HG02588 (cell line): Measurements from ENCODE around the gene TMEM273.

Experiments
- ATAC-seq: cut with Tn5 transposase; IDR thresholded peaks from one replicate; pipeline ENCODE4 v1.9.1; 2021; ENCODE audit warnings: mild to moderate bottlenecking, moderate library complexity; ENCODE audit not compliant: unreplicated experiment

Gene TMEM273

DNA sequence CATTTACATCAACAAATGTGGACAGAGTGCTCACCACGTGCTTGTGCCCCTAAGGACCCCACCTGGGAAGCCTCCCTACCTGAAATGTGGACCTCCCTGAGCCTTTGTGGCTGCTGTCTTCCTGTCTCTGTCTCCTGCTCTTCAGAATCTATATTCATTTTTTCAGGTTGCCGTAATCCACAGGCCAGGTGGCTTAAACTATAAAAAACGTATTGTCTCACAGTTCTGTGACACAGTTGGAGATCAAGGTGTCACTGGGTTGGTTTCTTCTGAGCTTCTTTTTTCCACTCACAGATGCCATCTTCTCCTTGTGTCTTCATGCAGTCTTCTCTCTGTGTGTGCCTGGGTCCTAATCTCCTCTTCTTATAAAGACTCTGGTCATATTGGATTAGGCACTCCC lies 67.3 kb downstream of the TMEM273 start:
- no peak for ATAC-seq

DNA sequence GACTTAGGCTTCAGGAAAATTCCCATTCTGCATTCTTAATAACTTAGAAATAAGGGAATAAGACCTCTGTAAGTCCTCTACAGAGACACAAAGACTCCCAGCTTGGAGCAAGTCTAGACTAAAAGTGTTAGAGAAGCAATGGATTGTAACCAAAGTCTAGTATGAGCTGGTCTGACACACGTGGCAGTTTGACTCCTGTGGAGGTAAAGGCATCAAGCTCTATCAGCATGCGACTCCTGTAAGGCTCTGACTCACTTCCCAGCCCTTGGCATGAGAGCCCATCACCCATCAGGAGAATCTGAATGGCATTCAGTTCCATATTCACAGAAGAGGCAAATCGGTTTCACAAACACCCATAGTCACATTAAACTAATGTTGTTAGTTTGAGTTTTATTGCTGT lies 68.4 kb downstream of the TMEM273 start:
- no peak for ATAC-seq

DNA sequence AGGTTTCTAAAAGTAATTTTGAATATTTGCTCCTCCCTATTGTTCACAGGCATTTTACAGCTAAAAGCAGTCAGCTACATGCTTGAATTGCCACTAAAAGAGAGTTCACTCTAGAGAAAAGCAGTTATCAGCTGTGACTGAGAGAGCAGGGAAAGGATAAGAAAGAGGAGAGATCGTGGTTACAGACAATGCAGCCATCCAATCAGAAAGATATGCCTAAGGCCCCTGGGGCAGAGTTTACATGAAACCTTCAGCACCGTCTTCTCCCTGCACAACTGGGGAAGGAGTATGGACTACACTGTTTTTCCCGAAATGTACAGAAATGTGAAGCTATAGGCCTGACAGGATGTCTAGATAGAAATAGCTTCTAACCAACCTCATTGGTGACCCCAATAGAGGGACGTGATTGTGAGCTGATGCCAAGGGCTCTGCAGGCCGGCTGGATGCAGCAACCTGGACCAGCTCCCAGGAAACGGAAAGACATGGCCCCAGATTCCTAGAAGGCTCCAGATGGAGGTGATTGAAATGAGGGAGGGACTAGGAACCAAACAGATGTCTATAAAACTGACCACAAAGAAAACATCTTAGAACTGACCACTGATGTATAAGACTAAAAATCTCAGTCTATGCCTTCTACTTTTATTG lies 69.6 kb downstream of the TMEM273 start:
- ATAC-seq = no peak

DNA sequence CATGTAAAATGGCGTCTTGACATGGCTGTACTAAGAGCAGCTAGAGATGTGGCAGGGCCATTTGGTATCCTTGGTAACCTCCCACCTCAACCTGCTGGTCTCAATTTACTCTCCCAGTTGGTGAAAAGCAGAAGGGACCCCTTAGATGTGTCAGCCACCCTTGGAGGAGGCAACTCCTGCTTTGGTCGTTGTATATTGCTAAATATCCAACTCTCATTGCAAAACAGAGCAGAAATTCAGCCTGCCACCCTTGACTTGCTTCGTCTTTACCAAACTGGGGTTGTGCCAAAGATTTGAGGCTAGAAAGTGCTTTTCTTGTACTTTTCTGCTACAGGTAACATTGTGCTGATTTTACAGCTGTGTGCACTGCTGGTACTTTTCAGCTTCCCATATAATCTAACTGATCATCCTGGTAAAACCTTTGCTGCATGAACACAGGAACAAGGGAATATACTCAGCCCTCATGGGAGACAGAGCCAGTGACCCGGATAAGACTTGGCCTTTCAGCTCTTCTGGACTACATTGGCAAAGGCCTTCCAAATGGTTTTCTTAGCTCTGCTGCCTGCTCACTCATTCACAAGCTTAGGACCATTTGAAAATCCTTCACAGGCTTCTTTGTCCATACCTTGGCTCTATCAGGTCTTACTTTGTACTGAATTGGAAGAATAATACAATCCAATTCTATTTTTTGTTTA lies 70.7 kb downstream of the TMEM273 start:
- ATAC-seq = no peak

DNA sequence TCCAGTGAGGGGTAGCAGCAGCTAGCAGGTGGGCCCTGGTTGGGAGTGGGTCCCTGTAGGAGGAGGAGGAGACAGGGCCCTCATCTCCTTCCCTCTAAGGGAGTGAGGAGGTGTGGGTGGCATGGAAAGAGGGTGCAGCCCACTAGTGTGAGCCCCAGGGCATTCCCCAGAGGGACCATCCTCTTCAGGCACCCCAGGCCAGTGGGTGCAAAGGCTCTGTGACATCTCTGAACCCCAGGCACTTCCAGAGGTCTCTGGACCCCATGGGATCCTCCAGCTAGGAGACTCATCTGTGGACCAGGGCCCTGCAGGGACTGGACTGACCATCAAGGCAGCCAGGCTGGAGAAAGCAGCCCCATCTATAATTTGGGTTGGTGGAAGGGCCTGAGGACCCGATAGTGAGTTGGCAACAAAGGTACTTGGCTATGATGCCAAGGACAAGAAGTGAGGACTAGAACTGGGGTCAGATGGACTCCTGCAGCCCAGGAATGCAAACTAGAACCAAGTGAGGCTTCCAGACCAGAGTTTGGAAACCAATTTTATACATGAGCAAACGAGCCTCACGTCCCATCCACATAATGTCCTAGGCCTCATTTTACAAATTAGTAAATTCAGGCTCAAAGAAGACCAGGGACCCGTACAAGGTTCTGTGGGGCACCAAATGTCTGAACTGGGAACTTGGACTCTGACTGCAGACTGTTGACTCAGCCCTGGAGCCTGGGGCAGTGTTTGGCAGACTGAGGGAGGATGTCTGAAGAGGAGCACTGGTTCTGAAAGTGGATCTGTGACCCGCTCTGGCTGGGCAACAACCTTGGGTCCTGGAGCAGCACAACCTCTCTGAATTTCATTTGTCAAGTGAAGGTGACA lies 71.4 kb downstream of the TMEM273 start:
- no peak for ATAC-seq

DNA sequence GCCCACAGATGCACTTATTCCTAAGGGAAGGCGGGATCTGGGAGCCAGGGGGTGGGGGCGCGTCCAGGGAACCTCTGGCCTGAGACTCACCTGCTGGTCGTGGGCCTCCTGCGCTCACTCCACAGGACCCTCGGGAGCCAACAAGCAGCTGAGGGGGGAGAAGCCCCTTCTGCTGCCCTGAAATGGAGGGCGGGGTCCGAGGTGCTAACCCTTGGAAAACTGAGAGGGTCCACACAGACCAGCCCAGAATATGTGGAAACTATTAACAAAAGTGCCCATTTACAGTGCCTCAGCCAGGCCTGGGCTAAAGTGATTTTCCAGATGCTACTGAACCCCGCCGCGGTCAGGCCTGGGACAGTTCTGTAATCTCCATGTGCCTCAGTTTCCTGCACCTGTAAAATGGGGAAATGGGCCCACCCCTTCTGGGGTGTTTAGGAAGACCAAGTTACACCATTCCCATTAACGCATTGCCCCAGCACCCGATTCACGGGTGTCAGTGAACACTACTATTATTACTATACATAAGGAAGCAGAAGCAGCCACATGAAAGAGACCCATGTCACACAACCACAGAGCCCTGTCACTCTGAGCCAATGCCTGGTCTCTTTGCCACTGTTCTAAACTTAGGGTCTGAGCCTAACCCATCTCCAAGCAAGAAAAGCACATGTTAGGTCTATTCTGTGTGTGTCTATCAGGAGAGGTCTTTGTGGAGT lies 72.2 kb downstream of the TMEM273 start:
- no peak for ATAC-seq

DNA sequence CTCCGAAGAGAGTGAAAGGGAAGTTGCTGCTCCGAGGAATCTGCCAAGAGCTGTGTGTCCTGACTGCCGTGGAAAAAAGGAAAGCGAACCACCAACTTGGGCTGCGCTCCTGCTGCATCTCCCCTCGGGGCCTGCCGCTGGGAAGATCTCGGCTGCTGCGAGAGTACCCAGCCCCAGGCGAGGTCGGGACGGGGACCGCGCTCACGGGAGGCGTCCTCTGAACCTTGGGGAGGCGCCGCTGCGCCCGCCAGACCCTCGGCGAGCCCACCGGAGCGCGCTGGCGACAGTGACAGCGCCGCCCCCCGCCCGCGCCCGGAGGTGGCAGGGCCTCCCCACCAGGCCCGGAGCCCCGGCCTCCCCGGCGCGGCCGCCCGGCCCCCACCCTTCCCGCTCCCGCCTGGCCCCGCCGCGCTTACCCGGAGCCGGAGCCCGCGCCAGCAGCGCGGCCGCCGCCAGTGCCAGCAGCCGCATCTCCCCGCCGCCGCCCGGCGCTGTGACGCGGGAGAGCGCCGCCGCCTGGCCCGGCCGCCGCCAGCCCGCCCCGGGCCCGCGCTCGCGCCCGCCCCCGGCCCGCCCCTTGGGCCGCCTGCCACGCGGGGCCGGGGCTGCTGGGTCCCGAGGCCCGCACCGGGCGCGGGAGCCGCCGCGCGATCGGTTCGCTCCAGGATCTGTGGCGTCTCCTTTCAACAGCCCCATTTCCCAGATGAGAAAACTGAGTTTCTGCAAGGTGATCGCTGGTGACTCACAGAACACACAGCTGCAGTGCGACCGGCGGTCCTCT lies 73.0 kb downstream of the TMEM273 start, which contains the start of gene VSTM4:
Gene VSTM4, minus strand, starts transcription at position 508 of the 781 bp plus-strand sequence. Its CDS starts 37 bp downstream, at position 471.
- no peak for ATAC-seq

DNA sequence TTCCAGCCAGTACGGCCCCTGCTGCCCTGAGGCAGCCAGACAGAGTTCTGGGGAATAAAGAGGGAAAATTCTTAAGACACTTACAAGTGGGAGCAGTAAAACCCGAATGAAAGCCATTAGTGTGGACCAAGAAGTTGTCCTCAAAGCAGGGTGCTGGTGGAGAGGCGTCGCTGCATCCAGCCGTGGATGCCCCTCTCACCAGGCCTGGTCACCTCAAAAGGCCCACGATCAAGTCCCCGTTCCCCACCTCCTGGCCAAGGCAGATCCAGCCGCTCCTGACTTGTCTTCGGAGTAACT lies 73.5 kb downstream of the TMEM273 start:
- no peak for ATAC-seq

DNA sequence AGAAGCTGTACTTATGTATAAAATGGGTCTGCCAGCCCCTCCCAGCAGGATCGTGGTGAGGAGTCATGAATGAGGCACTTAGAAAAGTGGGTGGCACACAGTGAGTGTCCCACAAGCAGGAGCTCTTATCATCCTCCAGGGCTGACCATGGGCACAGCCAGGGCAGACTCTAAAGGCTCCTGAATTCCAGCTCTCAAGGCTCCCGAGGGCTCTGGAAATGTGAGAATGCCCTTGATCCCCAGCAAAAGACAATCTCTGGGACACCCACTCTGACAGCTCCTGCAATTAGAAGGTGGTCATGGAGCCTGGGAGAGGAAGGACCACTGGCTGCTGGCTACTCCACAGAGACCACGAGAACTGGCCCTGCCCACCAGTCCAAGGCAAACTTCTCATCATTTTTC lies 74.5 kb downstream of the TMEM273 start:
- ATAC-seq = no peak

DNA sequence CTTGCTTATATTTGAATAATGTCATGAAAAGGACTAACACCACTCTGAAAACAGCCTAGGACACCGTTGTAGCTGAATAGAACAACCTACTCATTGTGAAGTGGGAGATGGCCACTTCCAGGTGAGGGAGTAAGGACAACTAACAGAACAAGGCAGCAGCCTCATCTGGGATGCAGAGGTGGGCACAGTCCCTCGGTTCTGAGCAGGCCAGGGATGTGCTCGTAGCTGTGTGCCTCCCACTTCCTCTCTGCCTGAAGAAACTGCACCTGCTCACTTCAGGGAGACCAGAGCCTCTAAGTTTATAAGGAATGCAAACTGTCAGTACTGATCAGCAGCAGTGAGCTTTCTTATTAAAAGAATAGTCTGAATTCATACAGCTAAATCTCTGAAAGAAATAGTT lies 75.3 kb downstream of the TMEM273 start:
- no peak for ATAC-seq

DNA sequence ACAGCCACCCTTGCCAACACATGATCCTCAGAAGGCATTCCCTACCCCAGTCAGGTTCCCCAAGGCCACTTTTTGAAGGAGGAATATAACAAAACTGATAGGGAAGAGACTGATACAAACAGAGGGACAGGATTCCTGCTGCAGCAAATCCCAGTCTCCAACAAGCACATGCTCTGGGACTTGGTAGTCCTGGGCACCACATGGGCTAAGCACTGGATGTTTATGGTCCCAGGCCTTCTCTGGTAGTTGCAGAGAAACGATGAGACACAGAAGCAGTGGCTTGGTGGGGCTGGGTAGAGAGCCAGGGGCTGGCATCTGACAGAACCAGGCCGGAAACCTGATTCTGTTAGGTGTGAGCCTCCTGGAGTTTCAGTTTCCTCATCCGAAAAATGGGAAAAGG lies 76.1 kb downstream of the TMEM273 start:
- ATAC-seq = no peak

DNA sequence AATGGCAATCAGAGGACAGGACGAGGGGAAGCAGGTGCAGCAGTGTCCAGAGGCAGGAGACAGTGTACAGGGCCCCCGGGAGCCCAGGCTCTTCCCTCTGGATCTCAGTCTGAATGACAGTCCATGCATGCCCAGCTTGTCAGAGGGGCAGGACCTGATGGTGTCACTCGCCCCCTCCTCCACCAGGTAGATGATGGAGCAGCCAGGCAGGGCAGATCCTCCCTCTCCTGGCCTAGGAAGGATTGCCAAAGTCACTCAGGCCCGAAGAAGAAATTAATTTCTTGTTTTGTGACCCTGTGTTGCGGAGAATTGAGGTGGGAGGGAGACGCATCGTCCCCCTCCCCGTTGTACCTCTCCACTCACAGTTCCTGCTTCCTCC lies 76.9 kb downstream of the TMEM273 start:
- no peak for ATAC-seq

DNA sequence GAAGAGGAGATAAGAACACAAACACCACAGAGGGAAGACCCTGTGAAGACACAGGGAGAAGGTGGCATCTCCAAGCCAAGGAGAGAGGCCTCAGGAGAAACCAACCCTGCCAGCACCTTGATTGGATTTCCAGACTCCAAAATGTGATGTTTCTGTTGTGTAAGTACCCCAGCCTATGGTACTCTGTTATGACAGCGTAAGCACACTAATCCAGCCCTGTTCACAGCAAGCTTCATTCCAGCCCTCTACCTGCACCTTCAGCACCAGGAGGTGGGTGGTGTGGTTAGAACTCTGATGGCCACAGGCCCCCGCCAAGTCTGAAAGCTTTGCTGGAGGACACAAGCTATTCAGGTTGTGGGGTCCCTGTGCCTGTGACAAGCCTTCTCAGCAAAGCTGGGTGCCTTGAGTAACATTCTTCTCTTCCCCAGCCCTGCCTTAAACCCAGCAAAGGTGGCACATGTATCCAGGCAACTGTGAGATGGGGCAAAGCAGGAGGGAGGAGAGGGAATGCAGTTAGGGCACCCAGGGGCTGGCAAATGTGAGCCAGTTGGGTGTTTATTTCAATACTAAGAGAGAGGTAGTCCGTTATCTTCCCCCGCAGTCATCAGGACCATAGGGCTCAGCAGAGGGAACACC lies 77.4 kb downstream of the TMEM273 start:
- no peak for ATAC-seq

DNA sequence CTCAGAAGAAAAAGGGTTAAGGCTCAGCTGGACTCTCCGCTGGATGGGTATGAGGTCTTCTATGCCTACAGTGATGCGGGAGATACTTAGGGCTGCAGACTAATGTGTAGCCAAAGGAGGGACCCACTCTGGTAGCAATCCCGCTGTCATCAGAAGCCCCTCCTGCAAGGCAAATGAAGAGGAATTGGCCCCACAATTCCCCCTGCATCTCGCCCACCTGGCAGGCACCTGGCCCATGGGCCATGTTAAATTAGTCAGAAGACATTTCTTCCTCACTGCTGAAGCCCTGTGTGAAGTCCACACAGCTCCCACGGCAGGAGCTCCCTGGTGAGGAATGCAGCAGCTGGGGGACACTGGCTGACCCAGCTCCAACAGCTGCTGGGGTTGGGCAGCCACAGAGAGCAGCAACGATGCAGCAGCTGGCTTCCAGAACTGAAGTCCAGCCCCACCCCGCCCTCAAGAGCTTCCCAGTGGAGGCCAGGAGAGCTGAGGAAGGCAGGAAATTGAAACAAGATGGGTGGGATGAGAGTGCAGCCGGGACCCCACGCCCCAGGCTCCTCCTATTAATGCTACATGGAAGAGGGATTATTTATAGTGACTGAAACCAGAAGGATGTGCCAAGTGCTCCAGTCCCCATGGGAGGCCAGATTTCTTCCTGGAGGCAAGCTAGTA lies 78.4 kb downstream of the TMEM273 start:
- no peak for ATAC-seq

DNA sequence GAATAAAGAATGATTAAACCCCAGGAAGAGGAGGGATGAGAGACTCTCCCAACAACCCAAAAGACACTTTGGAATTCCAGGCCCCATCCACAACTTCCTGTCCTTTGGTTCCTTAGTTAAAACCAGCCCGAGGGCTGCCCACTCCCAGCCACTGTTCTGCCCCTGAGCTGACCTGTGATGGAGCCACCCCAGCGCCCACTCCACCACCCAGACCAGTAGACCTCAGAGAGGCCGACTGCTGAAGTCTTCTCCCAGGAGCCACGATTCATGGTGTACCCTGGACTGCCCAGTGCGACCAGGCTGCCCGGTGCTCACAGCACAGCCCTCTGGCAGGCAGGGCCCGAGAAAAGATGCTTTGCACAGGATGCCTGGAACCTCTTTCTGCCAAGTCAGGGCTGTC lies 79.5 kb downstream of the TMEM273 start:
- no peak for ATAC-seq

DNA sequence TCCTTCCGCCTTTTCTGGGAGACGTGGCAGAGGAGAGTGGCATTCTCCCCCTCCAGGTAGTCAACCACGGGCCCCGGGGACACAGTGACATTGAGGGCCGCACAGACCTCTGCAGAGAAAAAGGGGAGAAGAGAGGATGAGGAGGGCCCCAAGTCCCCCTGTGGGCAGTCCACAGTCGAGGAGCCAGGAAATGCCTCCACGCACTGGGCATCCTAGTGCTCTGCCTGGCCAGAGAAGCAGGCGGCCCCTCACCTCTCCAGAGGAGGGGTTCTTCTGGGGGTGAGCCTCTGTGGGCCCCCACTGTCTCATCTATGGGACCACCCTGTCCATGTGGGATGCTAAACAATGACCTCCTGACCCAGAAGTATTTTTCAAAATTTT lies 80.3 kb downstream of the TMEM273 start:
- no peak for ATAC-seq

DNA sequence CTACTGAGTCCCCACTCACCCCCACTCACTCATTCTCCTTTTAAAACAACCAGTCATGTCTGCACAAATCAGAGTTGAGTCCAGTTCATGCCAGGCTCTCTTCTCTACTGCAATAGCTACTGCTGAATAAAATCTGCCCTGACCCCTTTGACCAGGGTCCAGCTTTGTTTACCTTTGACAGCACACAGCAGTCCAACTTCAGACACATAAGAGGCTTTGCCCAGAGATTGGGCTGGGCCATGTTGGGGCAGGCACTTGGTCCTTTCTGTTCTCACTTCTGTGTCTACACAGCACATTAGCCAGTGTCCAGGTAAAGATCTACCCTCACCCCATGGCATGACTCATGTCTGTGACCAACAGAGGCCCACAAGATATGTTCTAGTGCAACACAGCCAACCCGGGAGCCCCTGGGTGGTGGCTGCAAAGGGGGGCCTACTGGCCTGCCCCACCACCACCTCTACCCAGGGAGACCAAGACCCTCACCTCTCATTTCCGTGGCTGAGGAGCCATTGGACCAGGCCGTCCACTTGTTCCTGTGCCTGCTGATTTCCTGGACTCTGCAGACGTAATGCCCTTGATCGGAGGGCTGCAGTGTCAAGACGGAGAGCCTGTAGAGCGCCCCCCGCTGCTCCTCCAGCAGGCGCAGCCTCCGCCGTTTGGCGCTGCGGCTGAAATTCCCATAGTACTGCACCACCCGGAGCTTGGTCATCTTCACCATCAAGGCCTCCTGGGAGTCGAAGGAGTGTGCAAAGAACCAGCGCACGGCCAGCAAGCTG lies 80.9 kb downstream of the TMEM273 start:
- ATAC-seq = no peak

DNA sequence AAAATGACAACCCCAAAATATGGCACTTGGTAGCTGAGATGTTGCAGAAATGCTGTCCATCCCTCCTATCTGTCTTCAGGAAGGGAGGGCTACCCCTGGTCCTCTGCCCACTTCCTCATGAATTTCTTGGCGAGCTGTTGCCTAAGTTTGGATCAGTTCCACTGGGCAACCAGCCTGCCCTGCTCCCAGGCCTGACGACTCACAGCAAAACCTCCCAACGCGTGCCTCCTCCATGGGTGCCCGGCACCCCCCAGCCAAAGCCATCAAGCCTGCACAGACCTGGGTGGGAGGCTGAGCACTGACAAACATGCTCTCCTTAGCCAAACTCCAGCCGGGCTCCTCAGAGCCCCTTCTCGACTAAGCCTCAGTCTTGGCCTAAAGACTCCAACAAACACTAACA lies 81.7 kb downstream of the TMEM273 start:
- no peak for ATAC-seq

DNA sequence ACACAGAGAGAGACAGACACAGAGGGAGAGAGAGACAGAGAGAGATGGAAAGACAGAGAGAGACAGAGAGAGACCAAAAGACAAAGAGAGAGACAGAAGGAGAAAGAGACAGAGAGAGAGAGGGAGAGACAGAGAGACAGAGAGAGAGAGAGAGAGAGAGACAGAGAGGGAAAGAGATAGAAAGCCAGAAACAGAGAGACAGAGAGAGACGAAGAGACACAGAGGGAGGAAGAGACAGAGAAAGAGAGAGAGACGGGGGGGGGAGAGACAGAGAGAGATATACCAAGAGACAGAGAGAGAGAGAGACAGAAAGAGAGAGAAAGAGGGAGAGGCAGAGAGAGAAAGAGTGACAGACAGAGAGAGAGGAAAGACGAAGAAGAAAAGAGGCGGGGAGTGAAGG lies 83.1 kb downstream of the TMEM273 start:
- ATAC-seq = no peak
